H1 (cell line): Measurements from ENCODE around the gene TRIM14. TPM values are rescaled to one million over a fixed set of nuclear protein-coding genes. Genes with fewer than 3 reads are reported as not detected.

Experiments
- ASH2L ChIP-seq: fragments of 200-600, 300-600 bp; sonication (generic); IDR thresholded peaks from one replicate; pipeline ENCODE4 v1.7.1; 2017; ENCODE audit warnings: low read length
- ATF3 ChIP-seq: IDR thresholded peaks from 2 replicates; pipeline ENCODE4 v1.6.1; 2011; ENCODE audit warnings: low read depth, mild to moderate bottlenecking, low read length; ENCODE audit not compliant: insufficient read depth
- BACH1 ChIP-seq: IDR thresholded peaks from 2 replicates; pipeline ENCODE4 v1.6.1; 2012; ENCODE audit warnings: low read length, improper control_type of control experiment
- CEBPB ChIP-seq: IDR thresholded peaks from 2 replicates; pipeline ENCODE4 v1.6.1; 2012; ENCODE audit warnings: low read depth, low read length
- CREB1 ChIP-seq: IDR thresholded peaks from 2 replicates; pipeline ENCODE4 v1.6.1; 2012; ENCODE audit warnings: inconsistent platforms
- CTBP2 ChIP-seq: IDR thresholded peaks from 2 replicates; pipeline ENCODE4 v1.7.0; 2011; ENCODE audit warnings: borderline replicate concordance, mild to moderate bottlenecking, moderate library complexity, mixed read lengths, low read length; ENCODE audit not compliant: insufficient read depth, insufficient read length
- E2F6 ChIP-seq: IDR thresholded peaks from 2 replicates; pipeline ENCODE4 v1.6.1; 2012; ENCODE audit warnings: inconsistent platforms
- EGR1 ChIP-seq: IDR thresholded peaks from 2 replicates; pipeline ENCODE4 v1.6.1; 2011; ENCODE audit warnings: low read depth, low read length, borderline replicate concordance
- EP300 ChIP-seq, 2 experiments: IDR thresholded peaks; 1 replicate in 1 of 2; 2 replicates in 1 of 2; pipeline ENCODE4 v1.6.1; 2011 to 2012; ENCODE audit warnings: low read depth in 2 of 2, low read length in 2 of 2, mild to moderate bottlenecking in 2 of 2, borderline replicate concordance in 1 of 2, inconsistent platforms in 1 of 2, moderate library complexity in 1 of 2
- EZH2 ChIP-seq: fragments of 200-600 bp; sonication (generic); IDR thresholded peaks from 2 replicates; pipeline ENCODE4 v1.7.1; 2012; ENCODE audit warnings: low read depth, mild to moderate bottlenecking, moderate library complexity, low read length, inconsistent platforms; ENCODE audit not compliant: severe bottlenecking
- HDAC2 ChIP-seq, 2 experiments: fragments of 300-600 bp in 1 of 2; sonication (generic) in 1 of 2; IDR thresholded peaks; 2 replicates each; pipeline ENCODE4 v1.6.1; 2011 to 2012; ENCODE audit warnings: low read depth in 2 of 2, low read length in 2 of 2, mild to moderate bottlenecking in 2 of 2, moderate library complexity in 2 of 2, borderline replicate concordance in 1 of 2, inconsistent platforms in 1 of 2
- HDAC6 ChIP-seq: IDR thresholded peaks from one replicate; pipeline ENCODE4 v1.7.1; 2012; ENCODE audit warnings: low read depth, mild to moderate bottlenecking, inconsistent platforms, low read length, moderate library complexity
- MAFK ChIP-seq: IDR thresholded peaks from 2 replicates; pipeline ENCODE4 v1.6.1; 2012; ENCODE audit warnings: low read depth, mild to moderate bottlenecking, improper control_type of control experiment, low read length
- NANOG ChIP-seq: IDR thresholded peaks from 2 replicates; pipeline ENCODE4 v1.6.1; 2011; ENCODE audit warnings: low read length, low read depth, mild to moderate bottlenecking, inconsistent platforms; ENCODE audit not compliant: insufficient read depth, poor library complexity, severe bottlenecking
- PHF8 ChIP-seq: fragments of 200-600 bp; sonication (generic); conservative IDR thresholded peaks from 2 replicates; pipeline ENCODE4 v1.7.1; 2012; ENCODE audit warnings: low read depth, mild to moderate bottlenecking, inconsistent platforms, low read length, moderate library complexity
- POU5F1 ChIP-seq: IDR thresholded peaks from 2 replicates; pipeline ENCODE4 v1.6.1; 2011; ENCODE audit warnings: low read depth, mild to moderate bottlenecking, low read length, moderate library complexity
- RNF2 ChIP-seq: fragments of 200-900, 300-1000 bp; sonication (generic); IDR thresholded peaks from 2 replicates; pipeline ENCODE4 v1.7.1; 2016; ENCODE audit warnings: borderline replicate concordance, low read depth, mild to moderate bottlenecking, antibody characterized with exemption, low read length; ENCODE audit not compliant: poor library complexity, severe bottlenecking; ENCODE audit errors: missing control alignments
- SP2 ChIP-seq: IDR thresholded peaks from 2 replicates; pipeline ENCODE4 v1.6.1; 2012; ENCODE audit warnings: mild to moderate bottlenecking, low read length, inconsistent platforms
- SRF ChIP-seq: IDR thresholded peaks from 2 replicates; pipeline ENCODE4 v1.6.1; 2011; ENCODE audit warnings: mild to moderate bottlenecking, low read depth, low read length, moderate library complexity
- SUZ12 ChIP-seq: fragments of 200-600 bp; sonication (generic); IDR thresholded peaks from 2 replicates; pipeline ENCODE4 v1.6.1; 2012; ENCODE audit warnings: mild to moderate bottlenecking, inconsistent platforms, low read length, moderate library complexity, mixed read lengths
- TAF7 ChIP-seq: optimal IDR thresholded peaks from 2 replicates; pipeline ENCODE3; 2011; ENCODE audit warnings: low read depth, mild to moderate bottlenecking, inconsistent platforms, low read length, moderate library complexity, borderline replicate concordance
- ZNF274 ChIP-seq: IDR thresholded peaks from 2 replicates; pipeline ENCODE4 v1.7.0; 2012; ENCODE audit warnings: low read length, borderline replicate concordance; ENCODE audit errors: extremely low read depth
- polyA plus RNA-seq, 7 experiments: library from polyadenylated mRNA; depleted of rRNA in 3 of 7; stranded (reverse) in 5 of 7; unstranded in 2 of 7; fragments of >200 nt in 5 of 7; fragments of 200-250 nt in 2 of 7; gene quantifications; 1 replicate in 5 of 7; 2 replicates in 1 of 7; 4 replicates in 1 of 7; pipeline versions ENCODE4 v1.2.1 to v1.2.3, GENCODE V29; 2011 to 2013; ENCODE audit warnings: missing spikeins in 2 of 7, mixed read lengths in 2 of 7
- total RNA-seq: library from RNA; stranded (reverse); fragmentation: NEBNext Ultra II Directional; extraction: Animal tissue kit (Norgen Biotek cat#: 25700); gene quantifications from 2 replicates; pipeline ENCODE4 v1.2.1, GENCODE V29; 2021

Gene TRIM14
- total and polyA plus RNA-seq, 2 of the 8 experiments (the other 6 are each of a cell fraction or from before 2014, with no cell fraction given): 9.2 to 19.4 TPM

GRCh38 chr9:98056269-98057137, 62.5 kb downstream of the TRIM14 start, which contains the start of gene NANS (continued):
- TF ChIP-seq HDAC2 (IDR thresholded peaks at IDR 0.05; ENCODE audit: borderline replicate concordance in 1 of 2, low read depth in 2 of 2, low read length in 2 of 2) (no peak), EGR1 (no peak), TAF7 (peak; percentile 68), ZNF274 (no peak), EZH2 (no peak), EP300 (IDR thresholded peaks at IDR 0.05; ENCODE audit: borderline replicate concordance in 1 of 2, low read depth in 2 of 2, low read length in 2 of 2) (no peak), CTBP2 (no peak), SUZ12 (no peak), CEBPB (no peak), NANOG (no peak), RNF2 (no peak), POU5F1 (no peak), SRF (no peak), BACH1 (no peak), PHF8 (peak; percentile 96), ATF3 (no peak), E2F6 (peak; percentile 37; the same call in 1 of the 2 replicates), SP2 (no peak), CREB1 (peak; percentile 73; the same call in 1 of the 2 replicates), MAFK (no peak), ASH2L (peak; percentile 32), HDAC6 (no peak)
